Measurements from ENCODE around the gene LSM14B.
A peak's percentile ranks its signal among the peaks of the same experiment; 100 is the strongest.

LSM14B gene

DNA sequence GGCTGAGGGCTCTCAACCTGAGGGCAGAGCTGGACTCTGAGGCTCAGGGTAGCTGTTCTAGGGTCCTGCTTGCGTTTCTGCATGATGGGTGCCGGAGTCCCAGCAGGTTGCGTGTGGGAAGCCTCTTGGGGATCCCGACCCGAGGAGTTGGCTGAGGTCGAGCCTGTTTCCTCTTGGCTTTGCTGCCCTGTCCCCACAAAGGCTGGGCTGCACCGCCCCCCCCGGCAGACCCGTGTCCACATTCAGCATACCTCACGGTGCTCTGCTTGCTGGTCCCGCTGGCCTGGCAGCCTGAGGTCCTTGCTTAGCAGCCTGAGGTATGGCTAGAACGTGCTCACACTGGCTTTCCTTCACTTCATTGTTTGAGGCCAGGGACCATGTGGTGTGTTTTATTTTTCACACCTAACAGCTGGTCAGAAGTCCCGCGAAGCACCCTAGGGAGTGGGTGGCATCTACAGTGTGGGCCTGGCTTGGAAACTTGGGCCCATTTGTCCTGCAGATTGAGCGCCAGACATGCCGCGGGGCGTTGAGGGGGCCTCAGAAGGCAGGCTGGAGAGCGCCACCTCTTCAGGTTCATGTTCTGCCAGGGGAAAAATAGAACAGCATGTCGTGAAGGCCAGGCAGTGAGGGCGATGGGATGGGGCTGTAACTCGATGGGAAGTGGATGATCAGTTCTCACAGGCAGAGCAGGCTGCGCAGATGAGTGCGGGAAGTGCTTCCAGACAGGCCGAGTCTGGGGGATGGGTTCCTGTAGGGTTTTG is 9.5 kb downstream of the LSM14B start:
- DNase-seq (ENCODE audit: low read depth in 1 of 2, low spot score in 1 of 2), result no peak

GRCh38 chr20:62132421-62132820 is 10.1 kb downstream of the LSM14B start:
- no peak for DNase-seq (ENCODE audit: low read depth in 1 of 2, low spot score in 1 of 2)

- no peak for DNase-seq (ENCODE audit: low read depth in 1 of 2, low spot score in 1 of 2)
These were observed 11.0 kb downstream of the LSM14B start for GRCh38 chr20:62133051-62133845.

- no peak for DNase-seq (ENCODE audit: low read depth in 1 of 2, low spot score in 1 of 2)
These were observed 11.6 kb downstream of the LSM14B start for GRCh38 chr20:62133864-62134263.

DNA sequence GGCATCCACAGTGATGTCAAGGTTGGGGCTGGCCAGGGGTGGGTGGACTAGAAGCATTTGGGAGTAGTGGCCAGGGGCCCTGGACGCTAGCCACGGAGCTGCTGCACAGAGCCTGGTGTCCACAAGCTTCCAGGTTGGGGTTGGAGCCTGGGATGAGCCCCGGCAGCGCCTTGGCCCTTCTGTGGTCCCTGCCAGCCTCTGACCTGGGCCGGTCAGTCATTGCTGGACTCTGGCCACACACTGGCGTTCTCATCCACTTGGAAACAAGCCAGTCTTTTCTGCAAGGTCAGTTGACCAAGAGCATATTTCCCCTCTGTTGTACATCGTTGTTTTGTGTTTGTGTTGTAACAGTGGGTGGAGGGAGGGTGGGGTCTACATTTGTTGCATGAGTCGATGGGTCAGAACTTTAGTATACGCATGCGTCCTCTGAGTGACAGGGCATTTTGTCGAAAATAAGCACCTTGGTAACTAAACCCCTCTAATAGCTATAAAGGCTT is 12.5 kb downstream of the LSM14B start:
- no peak for DNase-seq (ENCODE audit: low read depth in 1 of 2, low spot score in 1 of 2)

DNA sequence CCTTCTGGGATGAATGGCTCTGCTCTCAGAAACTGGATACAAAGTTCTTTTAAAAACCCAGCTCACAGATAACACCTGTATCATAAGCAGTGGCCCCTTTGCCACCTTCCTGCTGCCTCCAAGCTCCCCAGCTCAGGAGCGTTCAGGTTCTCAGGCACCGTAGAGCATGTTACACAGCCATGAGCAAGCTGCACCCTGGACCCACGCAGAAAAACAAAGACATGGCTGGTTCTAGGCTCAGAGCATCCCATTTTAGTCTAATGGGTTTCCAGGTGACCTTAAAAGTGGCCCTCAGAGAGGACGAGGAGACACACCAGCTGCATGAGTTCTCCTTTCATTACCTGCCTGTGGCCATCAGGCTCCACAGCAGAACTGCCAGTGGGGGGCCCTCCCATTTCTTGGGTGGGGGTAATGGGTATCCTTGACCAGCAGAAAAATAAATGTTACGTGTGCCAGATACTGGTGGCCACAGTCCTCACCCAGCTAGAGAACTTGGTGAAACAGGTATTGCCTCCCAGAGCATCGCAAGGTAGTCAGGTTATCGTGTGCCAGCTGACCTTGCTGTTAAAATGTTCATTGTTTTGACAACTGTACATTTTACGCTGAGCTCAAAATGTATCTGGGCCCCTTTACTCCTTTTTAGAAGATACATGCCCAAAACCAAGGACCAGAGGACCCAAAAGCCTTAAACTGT is 13.4 kb downstream of the LSM14B start:
- DNase-seq (ENCODE audit: low read depth in 1 of 2, low spot score in 1 of 2), result no peak

GRCh38 chr20:62136283-62137091 is 14.2 kb downstream of the LSM14B start:
- peak in 1 of 2 donors; percentile 32 for DNase-seq (ENCODE audit: low read depth in 1 of 2, low spot score in 1 of 2)

DNA sequence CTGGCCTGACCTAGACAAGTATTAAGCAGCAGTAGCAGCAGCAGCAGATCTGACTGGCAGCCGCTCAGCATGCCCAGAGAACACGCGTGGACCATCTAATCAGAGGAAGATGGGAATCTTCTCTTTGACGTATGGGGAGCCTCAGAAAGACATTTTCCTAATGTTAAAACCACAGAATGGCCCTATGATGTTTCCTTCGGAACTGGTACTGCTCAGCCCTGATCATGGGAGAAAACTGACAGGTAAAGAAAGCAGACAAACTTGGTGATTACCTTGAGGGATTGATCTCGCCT is 14.8 kb downstream of the LSM14B start:
- no peak for DNase-seq (ENCODE audit: low read depth in 1 of 2, low spot score in 1 of 2)

GRCh38 chr20:62137478-62138203 is 15.4 kb downstream of the LSM14B start:
- no peak for DNase-seq (ENCODE audit: low read depth in 1 of 2, low spot score in 1 of 2)

GRCh38 chr20:62138204-62138543 is 15.9 kb downstream of the LSM14B start:
- no peak for DNase-seq (ENCODE audit: low read depth in 1 of 2, low spot score in 1 of 2)

- DNase-seq (ENCODE audit: low read depth in 1 of 2, low spot score in 1 of 2), result no peak
These were observed 16.6 kb downstream of the LSM14B start for GRCh38 chr20:62138912-62139311.

DNA sequence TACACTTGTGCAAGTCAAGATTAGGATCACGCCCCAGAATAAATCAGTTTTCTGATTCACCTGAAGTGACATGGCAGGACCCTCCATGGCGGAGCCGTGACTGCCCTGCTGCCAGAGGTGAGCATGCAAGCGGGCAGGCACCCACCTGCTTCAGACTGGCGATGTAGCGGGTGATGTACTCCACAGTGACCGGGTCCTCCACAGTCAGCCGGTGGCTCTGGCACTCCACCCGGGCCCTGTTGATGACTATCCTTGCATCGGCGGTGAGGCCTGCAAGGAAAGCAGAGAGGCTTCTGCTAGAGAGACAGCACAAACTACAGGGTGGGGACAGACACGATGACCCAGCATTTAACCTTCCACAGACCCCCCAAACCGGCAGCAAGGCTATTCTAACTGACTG is 17.4 kb downstream of the LSM14B start:
- DNase-seq (ENCODE audit: low read depth in 1 of 2, low spot score in 1 of 2), result no peak

- DNase-seq (ENCODE audit: low read depth in 1 of 2, low spot score in 1 of 2), result no peak
These were observed 18.7 kb downstream of the LSM14B start for GRCh38 chr20:62141043-62141396.

DNA sequence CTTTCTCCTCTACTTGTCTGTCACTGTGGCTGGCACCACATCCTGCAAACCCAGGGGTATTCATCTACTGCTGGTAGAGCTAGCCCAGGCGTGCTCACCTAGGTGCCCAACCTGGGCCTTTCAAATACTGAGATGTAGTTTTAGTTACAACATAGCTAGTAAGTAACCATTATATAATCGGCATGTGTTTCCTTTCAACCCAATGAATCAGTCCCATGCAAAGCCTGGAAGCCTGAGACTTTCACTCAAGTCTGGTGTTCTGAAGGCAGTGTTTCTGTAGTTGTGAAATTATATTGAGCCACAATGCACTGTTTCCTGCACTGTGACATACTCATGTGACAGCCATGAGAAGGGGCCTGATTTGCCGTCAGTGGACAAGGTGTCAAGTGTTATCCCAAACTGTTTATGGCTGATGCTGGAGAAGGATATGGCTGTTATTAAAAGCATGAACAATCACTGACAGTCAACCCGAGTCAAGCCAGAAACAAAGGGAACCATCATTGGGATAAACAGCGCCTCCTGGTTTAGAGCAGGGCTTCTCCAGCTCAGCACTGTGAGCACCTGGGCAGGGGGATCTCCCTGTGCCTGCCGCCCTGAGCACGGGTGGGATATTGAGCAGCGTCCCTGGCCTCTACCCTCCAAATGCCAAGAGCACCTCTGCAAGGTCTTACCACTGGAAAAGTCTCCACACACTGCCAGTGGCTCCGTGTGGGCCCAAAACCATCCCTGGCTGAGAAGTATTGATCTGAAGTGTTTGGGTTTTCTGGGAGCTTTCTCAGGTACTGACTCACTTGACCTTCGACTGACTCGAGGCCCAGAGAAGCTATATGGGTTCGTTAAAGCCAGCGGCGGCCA is 19.3 kb downstream of the LSM14B start:
- no peak for DNase-seq (ENCODE audit: low read depth in 1 of 2, low spot score in 1 of 2)

DNA sequence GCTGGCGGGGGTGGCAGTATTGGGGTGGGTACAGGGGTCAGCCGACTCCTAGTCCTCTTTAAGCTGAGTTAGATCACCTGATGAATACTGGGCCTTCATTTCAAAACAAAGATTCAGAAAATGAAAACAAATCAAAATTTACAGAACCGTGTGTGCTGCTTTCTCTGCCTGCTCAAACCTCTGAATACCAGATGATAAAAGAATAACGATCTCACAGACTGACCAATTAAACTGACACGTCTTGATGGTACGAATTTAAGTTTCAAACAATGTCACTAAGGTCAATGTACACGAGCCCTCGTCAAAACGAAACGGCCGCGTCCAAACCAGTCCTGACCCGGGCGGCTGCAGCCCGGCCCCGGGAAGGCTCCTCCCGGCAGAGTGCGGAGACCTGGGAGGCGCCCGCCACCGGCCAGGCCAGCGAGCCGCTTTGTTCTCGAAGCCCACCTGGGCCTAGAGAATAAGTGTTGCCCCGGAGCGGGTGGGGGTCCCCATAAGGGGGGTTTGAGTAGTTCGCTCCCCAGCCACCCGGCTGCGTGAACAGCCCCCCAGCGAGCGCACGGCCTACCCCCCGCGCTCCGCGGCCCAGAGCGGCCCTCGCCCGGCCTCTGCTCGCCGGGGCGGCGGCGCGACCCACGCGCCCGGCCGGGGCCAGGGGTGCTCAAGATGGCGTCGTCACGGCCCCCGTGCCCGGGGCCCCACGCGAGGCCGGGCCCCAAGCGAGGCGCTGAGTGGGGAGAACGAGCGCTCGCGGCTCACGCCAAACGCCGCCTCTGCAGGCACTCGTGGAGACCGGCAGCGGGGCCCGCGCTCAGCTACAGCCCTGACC is 20.2 kb downstream of the LSM14B start:
- no peak for DNase-seq (ENCODE audit: low read depth in 1 of 2, low spot score in 1 of 2)

DNA sequence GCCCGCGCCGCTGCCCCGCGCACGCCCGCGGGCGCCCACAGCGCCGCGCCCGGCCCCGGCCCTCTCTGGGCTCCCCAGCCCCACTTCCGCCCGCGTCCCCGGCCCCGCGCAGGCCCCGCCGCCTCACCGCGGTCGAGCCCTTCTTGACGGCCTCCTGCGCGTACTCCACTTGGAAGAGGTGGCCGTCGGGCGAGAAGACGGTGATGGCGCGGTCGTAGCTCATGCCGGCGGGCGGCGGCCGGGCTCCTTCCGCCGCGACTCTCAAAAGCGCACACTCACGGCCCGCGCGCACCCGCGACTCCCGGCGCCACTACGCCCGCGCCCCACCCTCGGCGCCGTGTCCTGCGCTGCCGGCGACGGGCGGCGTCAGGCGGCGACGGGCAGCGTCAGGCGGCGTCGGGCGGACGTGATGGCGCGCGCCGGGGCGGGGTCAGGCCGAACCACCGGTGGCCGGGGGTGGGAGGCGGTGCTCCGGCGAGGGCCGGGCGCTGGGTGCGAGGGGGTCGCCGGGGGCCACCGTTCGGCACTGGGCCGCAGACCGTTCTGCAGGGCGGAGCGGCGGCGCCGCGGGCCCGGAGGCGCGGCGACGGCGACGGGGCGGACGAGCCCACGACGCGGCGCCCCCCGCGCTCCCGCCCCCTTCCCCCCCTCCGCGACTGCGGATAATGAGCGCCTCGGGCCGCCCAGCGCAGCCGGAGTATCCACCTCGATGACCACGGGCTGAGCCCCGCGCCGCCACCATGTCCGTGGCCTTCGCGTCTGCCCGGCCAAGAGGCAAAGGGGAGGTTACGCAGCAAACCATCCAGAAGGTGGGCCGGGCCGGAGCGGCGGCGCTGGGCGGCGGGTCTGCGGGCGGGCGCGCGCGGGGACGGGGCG is 21.0 kb downstream of the LSM14B start, which contains the start of the genes PSMA7 and SS18L1:
PSMA7 (minus strand) TSS at position 314 of the 876 bp plus-strand sequence; CDS start at position 223, 91 bp downstream.
SS18L1 (plus strand) TSS at position 689 of the 876 bp plus-strand sequence; CDS start at position 741, 52 bp downstream.
- peak; percentile 66 to 72 for DNase-seq (ENCODE audit: low read depth in 1 of 2, low spot score in 1 of 2)

DNA sequence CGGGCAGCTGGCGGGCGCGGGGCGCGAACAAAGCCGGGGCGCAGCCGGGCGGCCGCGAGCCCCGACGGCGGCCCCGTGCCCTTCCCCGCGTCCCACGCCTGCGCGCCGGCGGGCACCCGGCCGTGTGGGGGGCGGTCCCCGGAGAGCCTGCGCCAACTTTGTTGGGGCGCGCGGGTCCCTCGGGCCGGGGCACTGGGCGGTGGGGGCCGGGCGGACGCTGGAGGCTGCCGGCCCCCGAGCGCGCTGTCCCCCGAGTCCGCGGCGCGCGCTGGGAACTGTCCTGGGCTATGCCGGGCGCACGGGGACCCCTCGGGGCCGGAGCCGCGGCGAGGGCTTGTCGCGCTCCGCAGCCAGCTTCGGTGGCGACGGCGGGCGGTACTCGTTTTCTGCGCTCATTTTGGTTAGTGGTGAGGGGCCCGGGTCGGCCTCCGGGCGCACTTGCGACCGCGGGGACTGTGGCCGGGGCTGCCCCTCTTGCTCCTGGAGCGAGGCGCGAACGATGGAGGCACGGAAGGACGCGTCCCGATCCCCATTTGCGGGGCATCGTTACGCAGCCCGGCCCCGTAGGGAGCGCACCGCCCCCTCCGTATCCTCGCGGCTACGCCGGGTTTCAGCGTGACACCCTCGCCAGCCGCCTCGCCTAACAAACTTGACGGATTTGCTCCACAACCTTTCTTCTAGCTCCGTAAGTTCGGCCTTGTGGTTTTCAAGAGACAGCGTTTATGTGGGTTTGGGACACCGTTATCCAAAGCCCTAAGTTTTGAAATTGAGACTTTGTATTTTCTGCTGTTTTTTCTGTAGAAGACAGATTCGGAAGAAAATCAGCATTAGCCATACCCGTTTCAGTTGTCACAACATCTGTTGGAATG is 21.9 kb downstream of the LSM14B start:
- peak; percentile 33 to 55 for DNase-seq (ENCODE audit: low read depth in 1 of 2, low spot score in 1 of 2)
